CD14-positive monocyte (primary cell): ENCODE results near the gene NOTCH1. TPM values are rescaled to one million over a fixed set of nuclear protein-coding genes. Genes with fewer than 3 reads are reported as not detected.
A peak's percentile ranks its signal among the peaks of the same experiment; 100 is the strongest.

Experiments
- DNase-seq, 3 donors: peaks; one replicate each; pipeline ENCODE4 v3.0.0-alpha.2; 2011 to 2022
- H2AFZ ChIP-seq: 2 replicates; pipeline ENCODE4 v1.6.0; 2012; ENCODE audit warnings: mild to moderate bottlenecking, low read depth, low read length, inconsistent platforms; ENCODE audit not compliant: insufficient read depth, poor library complexity, severe bottlenecking
- H3K27ac ChIP-seq, 2 donors: 1 replicate in 1 of 2; 2 replicates in 1 of 2; pipeline ENCODE4 v1.5.1; 2012 to 2013; ENCODE audit warnings: low read length in 2 of 2, control low read depth in 1 of 2, inconsistent platforms in 1 of 2, low read depth in 1 of 2, mild to moderate bottlenecking in 1 of 2
- H3K27me3 ChIP-seq, 2 donors: one replicate each; pipeline versions ENCODE4 v1.6.0 to v1.6.1; 2011 to 2013; ENCODE audit warnings: low read length in 2 of 2; ENCODE audit not compliant: control insufficient read depth in 2 of 2, insufficient read depth in 2 of 2
- H3K36me3 ChIP-seq, 2 donors: replicated peaks in 1 of 2; 1 replicate in 1 of 2; 2 replicates in 1 of 2; pipeline versions ENCODE4 v1.5.1 to v1.6.1; 2012 to 2013; ENCODE audit warnings: low read length in 2 of 2, control low read depth in 1 of 2, inconsistent platforms in 1 of 2, mild to moderate bottlenecking in 1 of 2; ENCODE audit not compliant: insufficient read depth in 2 of 2, control insufficient read depth in 1 of 2
- H3K4me1 ChIP-seq, 2 donors: 1 replicate in 1 of 2; 2 replicates in 1 of 2; pipeline versions ENCODE4 v1.5.1 to v1.6.1; 2012 to 2013; ENCODE audit warnings: low read length in 2 of 2, control low read depth in 1 of 2, inconsistent platforms in 1 of 2, mild to moderate bottlenecking in 1 of 2, moderate library complexity in 1 of 2; ENCODE audit not compliant: insufficient read depth in 2 of 2, control insufficient read depth in 1 of 2
- H3K4me2 ChIP-seq: replicated peaks from 2 replicates; pipeline ENCODE3; 2012; ENCODE audit warnings: low read length, moderate library complexity, mild to moderate bottlenecking; ENCODE audit not compliant: poor library complexity, severe bottlenecking; ENCODE audit errors: extremely low read depth
- H3K4me3 ChIP-seq, 3 experiments: fragments of 200-600 bp in 1 of 3; sonication (generic) in 1 of 3; replicated peaks in 1 of 3; 1 replicate in 2 of 3; 2 replicates in 1 of 3; pipeline ENCODE4 v1.5.1; 2011 to 2013; ENCODE audit warnings: low read length in 3 of 3, mild to moderate bottlenecking in 3 of 3, control low read depth in 2 of 3, low read depth in 2 of 3, inconsistent platforms in 1 of 3, moderate library complexity in 1 of 3
- H3K79me2 ChIP-seq: 2 replicates; pipeline ENCODE4 v1.6.0; 2012; ENCODE audit warnings: mild to moderate bottlenecking, control low read depth, inconsistent platforms, low read length, moderate library complexity; ENCODE audit not compliant: insufficient read depth
- H3K9ac ChIP-seq: 2 replicates; pipeline ENCODE4 v1.6.0; 2017; ENCODE audit warnings: low read length, mild to moderate bottlenecking; ENCODE audit not compliant: insufficient read depth, poor library complexity, severe bottlenecking
- H3K9me3 ChIP-seq, 2 donors: replicated peaks in 1 of 2; 1 replicate in 1 of 2; 2 replicates in 1 of 2; pipeline versions ENCODE4 v1.5.1 to v1.6.1; 2012 to 2013; ENCODE audit warnings: low read length in 2 of 2, control low read depth in 1 of 2; ENCODE audit not compliant: control insufficient read depth in 1 of 2, insufficient read depth in 1 of 2
- H4K20me1 ChIP-seq: 2 replicates; pipeline ENCODE4 v1.6.0; 2012; ENCODE audit warnings: mild to moderate bottlenecking, low read length, control low read depth, moderate library complexity; ENCODE audit not compliant: insufficient read depth
- H3K27ac Mint-ChIP-seq, 7 donors: one replicate each; pipeline ENCODE4 v1.8.0; 2020; ENCODE audit warnings: mild to moderate bottlenecking in 7 of 7, mixed read lengths in 7 of 7, moderate library complexity in 6 of 7, inconsistent platforms in 2 of 7
- H3K27me3 Mint-ChIP-seq, 3 donors: one replicate each; pipeline ENCODE4 v1.8.0; 2021 to 2022; ENCODE audit warnings: low read depth in 3 of 3, mild to moderate bottlenecking in 3 of 3, mixed read lengths in 3 of 3, moderate library complexity in 3 of 3, inconsistent platforms in 1 of 3
- H3K36me3 Mint-ChIP-seq, 2 donors: one replicate each; pipeline ENCODE4 v1.8.0; 2020; ENCODE audit warnings: mixed read lengths in 2 of 2, inconsistent platforms in 1 of 2, mild to moderate bottlenecking in 1 of 2
- H3K4me1 Mint-ChIP-seq: one replicate; pipeline ENCODE4 v1.8.0; 2020; ENCODE audit warnings: mild to moderate bottlenecking, mixed read lengths
- H3K4me3 Mint-ChIP-seq, 2 donors: one replicate each; pipeline ENCODE4 v1.8.0; 2020; ENCODE audit warnings: mild to moderate bottlenecking in 2 of 2, mixed read lengths in 2 of 2, moderate library complexity in 1 of 2
- H3K9me3 Mint-ChIP-seq, 7 donors: one replicate each; pipeline ENCODE4 v1.8.0; 2020 to 2022; ENCODE audit warnings: mixed read lengths in 7 of 7, mild to moderate bottlenecking in 6 of 7, moderate library complexity in 6 of 7, inconsistent platforms in 2 of 7
- CTCF ChIP-seq: fragments of 200-600 bp; IDR thresholded peaks from one replicate; pipeline ENCODE4 v1.8.0; 2022; ENCODE audit warnings: antibody characterized with exemption, mild to moderate bottlenecking
- WGBS: methylation state at CpG from one replicate; pipeline ENCODE4 v1.1.5; 2013; ENCODE audit warnings: missing lambda C conversion rate; ENCODE audit not compliant: insufficient coverage; 5-methylcytosine and 5-hydroxymethylcytosine counted together
- intact Hi-C, 2 donors: fragments of 100-400 bp; cut with micrococcal nuclease; formaldehyde crosslinking; loops; one replicate each; pipeline versions ENCODE4 v1.15.0 to v1.15.1; 2023
- polyA plus RNA-seq, 3 donors: library from polyadenylated mRNA; depleted of rRNA in 1 of 3; unstranded in 2 of 3; stranded (reverse) in 1 of 3; fragments of 300-500 nt in 2 of 3; fragments of >200 nt in 1 of 3; fragmentation: Illumina TruSeq in 2 of 3; gene quantifications; 1 replicate in 2 of 3; 2 replicates in 1 of 3; pipeline ENCODE4 v1.2.3, GENCODE V29; 2012 to 2021

NOTCH1 gene
- polyA plus RNA-seq, 3 donors = 1.4 to 33.0 (median 2.2) TPM

DNA sequence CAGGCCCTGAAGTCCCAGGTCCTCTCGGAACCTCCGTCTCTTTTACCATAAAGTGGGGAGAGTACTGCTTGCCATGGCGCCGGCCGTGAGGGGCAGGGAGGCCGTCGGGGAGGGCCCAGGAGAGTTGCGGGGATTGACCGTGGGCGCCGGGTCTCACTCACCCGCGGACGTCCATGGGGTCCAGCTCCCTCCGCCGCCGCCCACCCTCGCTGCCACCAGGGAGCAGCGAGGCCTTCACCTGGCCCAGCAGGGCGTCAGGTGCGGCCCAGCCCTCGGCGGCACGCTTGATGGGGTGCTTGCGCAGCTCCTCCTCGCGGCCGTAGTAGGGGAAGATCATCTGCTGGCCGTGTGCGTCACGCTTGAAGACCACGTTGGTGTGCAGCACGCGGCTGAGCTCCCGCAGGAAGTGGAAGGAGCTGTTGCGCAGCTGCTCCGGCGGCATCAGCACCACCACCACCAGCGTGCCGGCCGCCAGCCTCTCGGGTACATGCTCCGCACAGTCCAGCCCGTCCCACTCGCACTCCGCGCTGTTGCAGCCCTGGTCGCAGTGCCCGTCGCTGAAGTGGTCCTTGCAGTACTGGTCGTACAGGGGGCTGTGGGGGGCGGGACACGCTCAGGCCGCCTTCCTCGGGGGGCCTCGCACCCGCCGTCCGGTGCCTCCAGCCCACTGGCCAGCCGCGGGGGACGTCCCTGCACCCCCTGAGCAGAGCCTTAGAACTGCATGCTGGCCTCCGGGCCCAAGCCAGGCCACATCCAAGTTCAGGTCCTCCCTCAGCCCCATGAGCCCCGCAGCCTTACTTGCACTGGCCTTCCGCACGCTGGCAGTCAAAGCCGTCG is 41.1 kb downstream of the NOTCH1 start:
- Histone ChIP-seq H3K9me3 (no peaks in the 10 kb centered on the region), H3K27me3 (no peaks in the 10 kb centered on the region), H3K4me1 (no peaks in the 10 kb centered on the region), H3K4me3 (no peak overlapping the region), H4K20me1 (peaks cover 99% of the 10 kb centered on the region), H3K27ac (no peak overlapping the region), H3K36me3 (peaks cover 95 to 100% of the 10 kb centered on the region in 2 donors), H3K4me2 (no peak overlapping the region), H3K79me2 (no peaks in the 10 kb centered on the region), H3K9ac (no peak overlapping the region), H2AFZ (no peak overlapping the region)
- Mint-ChIP-seq H3K27ac (no peak overlapping the region), H3K27me3 (peaks cover 0 to 2% (median 0%) of the 10 kb centered on the region in 3 donors), H3K4me1 (no peaks in the 10 kb centered on the region), H3K9me3 (no peaks in the 10 kb centered on the region), H3K36me3 (peaks cover 62 to 94% of the 10 kb centered on the region in 2 donors), H3K4me3 (no peak overlapping the region)
- 95% methylated on average over 61 of the region's 68 CpGs for WGBS
- no peak for DNase-seq
- no peak for TF ChIP-seq CTCF
- intact Hi-C loops = no loop called here

- H3K9me3 ChIP-seq = no peaks in the 10 kb centered on the region
- intact Hi-C loops = no loop called here
- Mint-ChIP-seq H3K27me3 (peaks cover 0 to 4% (median 0%) of the 10 kb centered on the region in 3 donors), H3K27ac (peak overlapping the region in 1 of 7 donors; percentile 35), H3K36me3 (peaks cover 65 to 96% of the 10 kb centered on the region in 2 donors), H3K9me3 (no peaks in the 10 kb centered on the region), H3K4me1 (no peaks in the 10 kb centered on the region), H3K4me3 (no peak overlapping the region)
- H3K4me3 ChIP-seq = no peak overlapping the region
- H3K4me1 ChIP-seq = no peaks in the 10 kb centered on the region
- peaks cover 95 to 100% of the 10 kb centered on the region in 2 donors for H3K36me3 ChIP-seq
- no peak for DNase-seq
- WGBS = 96% methylated on average over 31 of the region's 33 CpGs
- H3K27me3 ChIP-seq = no peaks in the 10 kb centered on the region
- no peak overlapping the region for H3K4me2 ChIP-seq
- no peaks in the 10 kb centered on the region for H3K79me2 ChIP-seq
- peaks cover 99% of the 10 kb centered on the region for H4K20me1 ChIP-seq
- no peak overlapping the region for H2AFZ ChIP-seq
- no peak for TF ChIP-seq CTCF
- H3K27ac ChIP-seq = no peak overlapping the region
- H3K9ac ChIP-seq = no peak overlapping the region
Measured at GRCh38 chr9:136502940-136503550, 42.8 kb downstream of the NOTCH1 start.
